ENCODE data around the gene SERTAD4. TPM values are rescaled to one million over a fixed set of nuclear protein-coding genes. Genes with fewer than 3 reads are reported as not detected.

SERTAD4 gene
- total and polyA plus RNA-seq, 2 of the 8 experiments (the other 6 are each of a cell fraction or from before 2014, with no cell fraction given), result 0.54 to 3.2 TPM

DNA sequence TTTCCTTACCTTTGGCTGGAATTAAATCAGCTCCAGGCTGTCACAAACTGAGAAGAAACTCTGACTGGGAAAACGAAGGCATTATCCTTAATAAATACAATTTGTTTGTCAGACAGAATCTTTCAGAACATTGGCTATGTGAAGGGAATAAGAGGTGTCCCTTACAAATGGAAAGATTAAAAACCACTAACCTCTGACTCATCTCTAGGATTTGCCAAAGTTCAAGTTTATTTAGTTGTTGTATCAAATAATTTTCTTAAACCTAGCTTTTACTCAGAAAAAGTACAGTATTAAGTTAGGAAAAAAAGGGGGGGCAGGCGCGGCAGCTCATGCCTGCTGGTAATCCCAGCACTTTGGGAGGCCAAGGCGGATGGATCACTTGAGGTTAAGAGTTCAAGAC, 15.7 kb downstream of the SERTAD4 start:
- WGBS, 2 experiments (ENCODE audit: extremely low coverage in 1 of 2, insufficient coverage in 1 of 2, insufficient read length in 1 of 2, insufficient replicate concordance in 2 of 2, low coverage in 1 of 2, low lambda C conversion rate in 2 of 2, missing lambda C conversion rate in 1 of 2), result 87% methylated on average over 4 of the region's 4 CpGs; no CpG with 5 or more reads in 1 of the 2 experiments
- H3K27ac ChIP-seq (ENCODE audit: low read depth, low read length), result no peak overlapping the region
- no peak overlapping the region for H2AFZ ChIP-seq (ENCODE audit: low read length)
- H4K5ac ChIP-seq (ENCODE audit: insufficient read length, low read depth, low read length), result no peak overlapping the region
- no peak overlapping the region for H3K4me2 ChIP-seq (ENCODE audit: insufficient read depth in 1 of 2, low read depth in 2 of 2, low read length in 2 of 2)
- H3K36me3 ChIP-seq (ENCODE audit: control insufficient read depth in 2 of 4, insufficient read depth in 4 of 4, low read length in 3 of 4), result no peaks in the 10 kb centered on the region
- no peak overlapping the region for H2BK5ac ChIP-seq (ENCODE audit: low read depth, low read length)
- H3K23ac ChIP-seq (ENCODE audit: insufficient read length), result no peak overlapping the region
- no peak overlapping the region for H2BK20ac ChIP-seq (ENCODE audit: low read length)
- H3K18ac ChIP-seq (ENCODE audit: extremely low read depth, low read length), result no peak overlapping the region
- H2BK120ac ChIP-seq (replicated peaks; ENCODE audit: low read depth, low read length), result no peak overlapping the region
- no peak overlapping the region for H3K4ac ChIP-seq (replicated peaks; ENCODE audit: insufficient read length, low read depth, low read length)
- H4K20me1 ChIP-seq (replicated peaks in 1 of 2; ENCODE audit: control insufficient read depth in 1 of 2, insufficient read depth in 2 of 2, low read length in 2 of 2), result no peaks in the 10 kb centered on the region
- ChIA-PET POLR2A (ENCODE audit: partially characterized antibody) (interaction anchor here (0.8 kb wide), 1 partner anchor 126 kb away, joined by 4 read pairs; no protein-coding TSS in a partner anchor), CTCF (ENCODE audit: partially characterized antibody) (interaction anchor here (0.7 to 3.1 kb wide), 8 partner anchors 12 to 1946 kb away, joined by 3 to 13 read pairs (median 4); no protein-coding TSS in a partner anchor)
- H3K79me1 ChIP-seq (ENCODE audit: low read depth, low read length), result no peaks in the 10 kb centered on the region
- H2BK15ac ChIP-seq (ENCODE audit: low read length), result no peak overlapping the region
- no peak overlapping the region for H2BK12ac ChIP-seq (ENCODE audit: low read depth, low read length)
- H3K9me3 ChIP-seq (ENCODE audit: insufficient read depth in 2 of 2, low read depth in 1 of 2, low read length in 1 of 2), result no peaks in the 10 kb centered on the region
- H2AK5ac ChIP-seq (ENCODE audit: low read depth, low read length), result no peak overlapping the region
- no peak overlapping the region for H3K14ac ChIP-seq (ENCODE audit: insufficient read length)
- H4K91ac ChIP-seq (replicated peaks; ENCODE audit: insufficient read length, low read length), result no peak overlapping the region
- no peak overlapping the region for H3K56ac ChIP-seq (replicated peaks; ENCODE audit: insufficient read length, low read depth, low read length)
- H3K23me2 ChIP-seq (ENCODE audit: low read depth, low read length), result peaks cover 12% of the 10 kb centered on the region
- no peak overlapping the region for H3K9ac ChIP-seq (replicated peaks in 1 of 4; ENCODE audit: extremely low read depth in 1 of 4, low read depth in 3 of 4, low read length in 3 of 4)
- DNase-seq (ENCODE audit: low read depth in 1 of 2, low spot score in 2 of 2), result no peak
- H4K8ac ChIP-seq (ENCODE audit: extremely low read depth, insufficient read depth, low read length), result no peak overlapping the region
- FAIRE-seq, result no peak
- no peak overlapping the region for H3K4me3 ChIP-seq (ENCODE audit: extremely low read depth in 1 of 4, insufficient read depth in 2 of 4, low read depth in 3 of 4, low read length in 4 of 4)
- H3K79me2 ChIP-seq (ENCODE audit: control insufficient read depth in 1 of 2, insufficient read depth in 2 of 2, low read length in 2 of 2), result no peaks in the 10 kb centered on the region
- H3K27me3 ChIP-seq (replicated peaks in 1 of 4; ENCODE audit: control insufficient read depth in 3 of 4, extremely low read depth in 1 of 4, insufficient read depth in 3 of 4, low read length in 3 of 4), result peaks cover 0 to 12% (median 7%) of the 10 kb centered on the region in 4 experiments; a peak in 5 of 7 replicates
- H3K4me1 ChIP-seq (replicated peaks in 1 of 4; ENCODE audit: control insufficient read depth in 3 of 4, insufficient read depth in 4 of 4, low read length in 3 of 4), result peaks cover 0 to 16% (median 11%) of the 10 kb centered on the region in 4 experiments; a peak in 5 of 7 replicates
- TF ChIP-seq SIX5 (IDR thresholded peaks at IDR 0.05; ENCODE audit: low read depth, low read length), result no peak
- no peak for TF ChIP-seq POU5F1 (IDR thresholded peaks at IDR 0.05; ENCODE audit: low read depth, low read length)
- no peak for TF ChIP-seq CREB1 (IDR thresholded peaks at IDR 0.05)
- TF ChIP-seq, protein P1, sequence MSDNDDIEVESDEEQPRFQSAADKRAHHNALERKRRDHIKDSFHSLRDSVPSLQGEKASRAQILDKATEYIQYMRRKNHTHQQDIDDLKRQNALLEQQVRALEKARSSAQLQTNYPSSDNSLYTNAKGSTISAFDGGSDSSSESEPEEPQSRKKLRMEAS (IDR thresholded peaks at IDR 0.05), result no peak
- TF ChIP-seq JUND (IDR thresholded peaks at IDR 0.05; ENCODE audit: low read length), result no peak
- TF ChIP-seq, protein P2, sequence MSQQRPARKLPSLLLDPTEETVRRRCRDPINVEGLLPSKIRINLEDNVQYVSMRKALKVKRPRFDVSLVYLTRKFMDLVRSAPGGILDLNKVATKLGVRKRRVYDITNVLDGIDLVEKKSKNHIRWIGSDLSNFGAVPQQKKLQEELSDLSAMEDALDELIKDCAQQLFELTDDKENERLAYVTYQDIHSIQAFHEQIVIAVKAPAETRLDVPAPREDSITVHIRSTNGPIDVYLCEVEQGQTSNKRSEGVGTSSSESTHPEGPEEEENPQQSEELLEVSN (IDR thresholded peaks at IDR 0.05), result no peak
- TF ChIP-seq YY1 (IDR thresholded peaks at IDR 0.05; ENCODE audit: low read depth, low read length), result no peak

All from H1 (cell line).